Liver (tissue), 9 donors: ENCODE measurements around the gene ALKBH4. TPM values are rescaled to one million over a fixed set of nuclear protein-coding genes. Genes with fewer than 3 reads are reported as not detected.

ENCODE experiments used
- DNase-seq: peaks from one replicate; pipeline ENCODE4 v3.0.0-alpha.2; 2017; ENCODE audit warnings: low spot score
- H3K27ac ChIP-seq, 2 donors: one replicate each; pipeline ENCODE4 v1.7.0; 2013; ENCODE audit warnings: inconsistent platforms in 2 of 2, low read length in 2 of 2, control low read depth in 1 of 2, low read depth in 1 of 2, mild to moderate bottlenecking in 1 of 2
- H3K27me3 ChIP-seq, 4 donors: one replicate each; pipeline versions ENCODE4 v1.6.1 to v1.7.0; 2013; ENCODE audit warnings: low read length in 3 of 4, inconsistent platforms in 1 of 4, mild to moderate bottlenecking in 1 of 4, moderate library complexity in 1 of 4; ENCODE audit not compliant: control insufficient read depth in 4 of 4, insufficient read depth in 4 of 4
- H3K36me3 ChIP-seq, 4 donors: one replicate each; pipeline versions ENCODE4 v1.6.1 to v1.7.0; 2013; ENCODE audit warnings: low read length in 3 of 4, mild to moderate bottlenecking in 3 of 4, low read depth in 1 of 4, moderate library complexity in 1 of 4; ENCODE audit not compliant: control insufficient read depth in 4 of 4, insufficient read depth in 3 of 4
- H3K4me1 ChIP-seq, 4 donors: one replicate each; pipeline versions ENCODE4 v1.6.1 to v1.7.0; 2013; ENCODE audit warnings: low read length in 3 of 4, mild to moderate bottlenecking in 3 of 4, moderate library complexity in 1 of 4; ENCODE audit not compliant: control insufficient read depth in 4 of 4, insufficient read depth in 4 of 4
- H3K4me3 ChIP-seq, 3 donors: one replicate each; pipeline versions ENCODE4 v1.6.1 to v1.7.0; 2013; ENCODE audit warnings: low read length in 3 of 3, control low read depth in 1 of 3, low read depth in 1 of 3, mild to moderate bottlenecking in 1 of 3
- H3K9ac ChIP-seq, 2 donors: one replicate each; pipeline ENCODE4 v1.7.0; 2013; ENCODE audit warnings: low read length in 2 of 2, mild to moderate bottlenecking in 2 of 2, moderate library complexity in 2 of 2, control low read depth in 1 of 2, low read depth in 1 of 2
- H3K9me3 ChIP-seq, 4 donors: one replicate each; pipeline versions ENCODE4 v1.6.1 to v1.7.0; 2013; ENCODE audit warnings: low read length in 3 of 4; ENCODE audit not compliant: control insufficient read depth in 4 of 4
- ATF3 ChIP-seq: IDR thresholded peaks from 2 replicates; pipeline ENCODE4 v1.6.1; 2016; ENCODE audit warnings: antibody characterized with exemption
- EGR1 ChIP-seq, 2 donors: IDR thresholded peaks; 2 replicates each; pipeline ENCODE4 v1.6.1; 2016 to 2018; ENCODE audit warnings: antibody characterized with exemption in 2 of 2, low read depth in 2 of 2
- FOXA1 ChIP-seq: IDR thresholded peaks from 2 replicates; pipeline ENCODE4 v1.6.1; 2016; ENCODE audit warnings: antibody characterized with exemption
- HNF4A ChIP-seq, 2 donors: conservative IDR thresholded peaks; 2 replicates each; pipeline ENCODE4 v1.6.1; 2016; ENCODE audit warnings: antibody characterized with exemption in 2 of 2, mild to moderate bottlenecking in 2 of 2
- HNF4G ChIP-seq: IDR thresholded peaks from 2 replicates; pipeline ENCODE4 v1.6.1; 2016; ENCODE audit warnings: antibody characterized with exemption
- JUND ChIP-seq, 2 donors: IDR thresholded peaks; 2 replicates each; pipeline ENCODE4 v1.6.1; 2016; ENCODE audit warnings: antibody characterized with exemption in 2 of 2
- NR2F2 ChIP-seq: IDR thresholded peaks from 2 replicates; pipeline ENCODE4 v1.6.1; 2016; ENCODE audit warnings: antibody characterized with exemption
- RAD21 ChIP-seq, 2 donors: IDR thresholded peaks; 2 replicates each; pipeline ENCODE4 v1.6.1; 2016; ENCODE audit warnings: antibody characterized with exemption in 2 of 2, mild to moderate bottlenecking in 2 of 2
- REST ChIP-seq: IDR thresholded peaks from 2 replicates; pipeline ENCODE4 v1.6.1; 2016; ENCODE audit warnings: antibody characterized with exemption, mild to moderate bottlenecking
- SP1 ChIP-seq: IDR thresholded peaks from 2 replicates; pipeline ENCODE4 v1.6.1; 2018; ENCODE audit warnings: antibody characterized with exemption, mild to moderate bottlenecking
- TAF1 ChIP-seq: conservative IDR thresholded peaks from 2 replicates; pipeline ENCODE4 v1.6.1; 2016; ENCODE audit warnings: antibody characterized with exemption, mild to moderate bottlenecking
- ZBTB33 ChIP-seq: IDR thresholded peaks from 2 replicates; pipeline ENCODE4 v1.6.1; 2016; ENCODE audit warnings: antibody characterized with exemption
- WGBS: extraction: QIAGEN DNeasy Blood & Tissue Kit; methylation state at CpG from one replicate; pipeline ENCODE4 v1.1.7; 2013; 5-methylcytosine and 5-hydroxymethylcytosine counted together
- polyA plus RNA-seq, 2 donors: library from polyadenylated mRNA; stranded (reverse) in 1 of 2; unstranded in 1 of 2; fragments of 200-250 nt in 1 of 2; fragments of >200 nt in 1 of 2; fragmentation: Nextera tagmentation in 1 of 2; extraction: Ambion mirVana in 1 of 2; gene quantifications; one replicate each; pipeline versions ENCODE4 v1.2.1 to v1.2.3, GENCODE V29; 2013 to 2015
- total RNA-seq, 2 donors: library from RNA; depleted of rRNA; stranded (reverse); fragments of >200 nt; gene quantifications; one replicate each; pipeline ENCODE4 v1.2.3, GENCODE V29; 2014
- TF ChIP-seq, protein P1 (sequence below): IDR thresholded peaks from 2 replicates; pipeline ENCODE4 v1.6.1; 2016; ENCODE audit warnings: antibody characterized with exemption
- donor health status: healthy.
- donor health status: healthy.
- donor health status: healthy.
- donor health status: healthy.
- donor health status: healthy.

The ALKBH4 gene
- total and polyA plus RNA-seq, 4 donors = 5.7 to 8.7 (median 6.9) TPM

DNA sequence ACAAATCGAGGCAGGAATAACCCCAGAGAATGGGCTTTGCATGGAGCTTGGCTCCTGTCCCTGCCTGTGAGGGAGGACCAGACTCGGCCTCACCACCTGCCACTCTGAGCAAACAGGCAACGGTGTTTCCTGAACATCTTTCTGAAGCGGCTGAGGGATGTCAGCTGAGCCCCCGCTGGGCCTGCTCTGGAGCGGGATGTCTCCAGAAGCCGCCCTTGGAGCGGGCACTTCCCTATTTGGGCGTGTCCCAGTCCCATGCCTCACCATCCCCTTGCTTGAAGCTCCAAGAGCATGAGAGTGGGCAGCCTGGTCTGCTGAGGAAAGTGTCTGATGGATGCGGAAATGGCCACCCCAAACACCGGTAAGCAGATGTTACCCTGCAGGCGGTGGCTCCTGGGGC is 10.2 kb downstream of the ALKBH4 start:
- peaks cover 6 to 34% (median 9%) of the 10 kb centered on the region in 4 donors for H3K36me3 ChIP-seq
- no peaks in the 10 kb centered on the region for H3K4me1 ChIP-seq
- WGBS = 73% methylated on average over 12 of the region's 12 CpGs
- H3K27me3 ChIP-seq = no peaks in the 10 kb centered on the region
- DNase-seq = no peak
- no peak for TF ChIP-seq REST
- TF ChIP-seq RAD21 (IDR thresholded peaks at IDR 0.05) = no peak
- no peak for TF ChIP-seq JUND (IDR thresholded peaks at IDR 0.05)
- no peak for TF ChIP-seq SP1
- no peak for TF ChIP-seq NR2F2
- TF ChIP-seq HNF4G = no peak
- no peak for TF ChIP-seq ZBTB33
- no peak for TF ChIP-seq EGR1 (IDR thresholded peaks at IDR 0.05; ENCODE audit: low read depth in 2 of 2)
- no peak for TF ChIP-seq TAF1
- no peak for TF ChIP-seq ATF3
- TF ChIP-seq, protein P1, sequence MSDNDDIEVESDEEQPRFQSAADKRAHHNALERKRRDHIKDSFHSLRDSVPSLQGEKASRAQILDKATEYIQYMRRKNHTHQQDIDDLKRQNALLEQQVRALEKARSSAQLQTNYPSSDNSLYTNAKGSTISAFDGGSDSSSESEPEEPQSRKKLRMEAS = no peak
- no peak for TF ChIP-seq HNF4A (conservative IDR thresholded peaks at IDR 0.05)
- no peaks in the 10 kb centered on the region for H3K9me3 ChIP-seq
- no peak overlapping the region for H3K4me3 ChIP-seq
- H3K27ac ChIP-seq = no peak overlapping the region
- no peak overlapping the region for H3K9ac ChIP-seq

GRCh38 chr7:102453319-102453718 is 11.3 kb downstream of the ALKBH4 start:
- no peak for DNase-seq
- Histone ChIP-seq H3K27ac (no peak overlapping the region), H3K36me3 (peaks cover 6 to 26% (median 10%) of the 10 kb centered on the region in 4 donors), H3K4me1 (no peaks in the 10 kb centered on the region), H3K4me3 (no peak overlapping the region), H3K9me3 (no peaks in the 10 kb centered on the region), H3K9ac (no peak overlapping the region), H3K27me3 (no peaks in the 10 kb centered on the region)
- TF ChIP-seq EGR1 (IDR thresholded peaks at IDR 0.05; ENCODE audit: low read depth in 2 of 2) (no peak), FOXA1 (no peak), HNF4A (conservative IDR thresholded peaks at IDR 0.05) (no peak)
- TF ChIP-seq, protein P1 = no peak
- WGBS = 67% methylated on average over 7 of the region's 7 CpGs
